HG03378 (cell line): ENCODE data around the gene FHDC1.

Source experiments
- ATAC-seq: cut with Tn5 transposase; IDR thresholded peaks from one replicate; pipeline ENCODE4 v1.9.1; 2021; ENCODE audit warnings: mild to moderate bottlenecking, moderate library complexity; ENCODE audit not compliant: unreplicated experiment

FHDC1 gene

DNA sequence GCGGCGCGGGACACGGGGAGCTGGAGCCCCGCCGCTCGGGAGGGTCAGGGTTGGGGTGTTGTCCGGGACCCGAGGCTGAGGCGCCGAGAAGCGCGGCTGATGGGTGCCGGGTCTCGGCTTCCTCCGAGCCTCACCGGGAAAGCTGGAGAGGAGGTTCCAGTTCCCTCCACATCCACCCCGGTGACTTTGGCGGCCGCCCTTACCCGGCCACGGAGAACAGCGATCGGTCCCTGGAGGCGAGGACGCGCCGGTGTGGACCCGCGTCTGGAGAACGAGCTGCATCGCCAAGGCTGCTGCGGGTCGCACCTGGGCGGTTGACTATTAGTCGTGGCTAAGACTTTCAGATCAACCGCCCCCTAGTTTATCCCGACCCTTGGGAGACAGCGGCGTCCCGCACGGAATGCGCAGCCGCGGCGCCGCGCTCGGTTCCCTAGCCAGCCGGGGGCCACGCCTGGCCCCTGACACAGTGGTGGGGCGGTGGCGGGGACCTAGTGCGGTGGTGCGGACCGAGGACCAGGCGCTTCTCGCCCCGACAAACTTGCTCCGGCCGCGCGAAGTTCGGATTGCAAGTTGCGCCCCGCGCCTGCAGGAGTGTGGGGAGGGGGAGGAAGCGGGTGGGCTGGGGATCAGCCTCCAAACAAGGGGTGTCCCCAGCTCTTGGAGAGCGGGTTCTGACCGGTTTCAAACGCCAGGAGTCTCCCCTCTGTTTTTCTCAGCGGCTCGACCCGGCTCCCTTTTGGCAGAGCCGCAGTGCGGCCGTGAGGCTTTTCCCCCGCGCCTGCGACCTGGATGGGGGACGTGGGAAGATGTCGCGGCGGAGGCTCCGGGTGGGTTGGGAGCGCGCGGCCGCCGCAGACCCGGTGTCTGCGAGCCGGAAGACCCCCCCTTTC is 568 bp downstream of the FHDC1 start:
- no peak for ATAC-seq

DNA sequence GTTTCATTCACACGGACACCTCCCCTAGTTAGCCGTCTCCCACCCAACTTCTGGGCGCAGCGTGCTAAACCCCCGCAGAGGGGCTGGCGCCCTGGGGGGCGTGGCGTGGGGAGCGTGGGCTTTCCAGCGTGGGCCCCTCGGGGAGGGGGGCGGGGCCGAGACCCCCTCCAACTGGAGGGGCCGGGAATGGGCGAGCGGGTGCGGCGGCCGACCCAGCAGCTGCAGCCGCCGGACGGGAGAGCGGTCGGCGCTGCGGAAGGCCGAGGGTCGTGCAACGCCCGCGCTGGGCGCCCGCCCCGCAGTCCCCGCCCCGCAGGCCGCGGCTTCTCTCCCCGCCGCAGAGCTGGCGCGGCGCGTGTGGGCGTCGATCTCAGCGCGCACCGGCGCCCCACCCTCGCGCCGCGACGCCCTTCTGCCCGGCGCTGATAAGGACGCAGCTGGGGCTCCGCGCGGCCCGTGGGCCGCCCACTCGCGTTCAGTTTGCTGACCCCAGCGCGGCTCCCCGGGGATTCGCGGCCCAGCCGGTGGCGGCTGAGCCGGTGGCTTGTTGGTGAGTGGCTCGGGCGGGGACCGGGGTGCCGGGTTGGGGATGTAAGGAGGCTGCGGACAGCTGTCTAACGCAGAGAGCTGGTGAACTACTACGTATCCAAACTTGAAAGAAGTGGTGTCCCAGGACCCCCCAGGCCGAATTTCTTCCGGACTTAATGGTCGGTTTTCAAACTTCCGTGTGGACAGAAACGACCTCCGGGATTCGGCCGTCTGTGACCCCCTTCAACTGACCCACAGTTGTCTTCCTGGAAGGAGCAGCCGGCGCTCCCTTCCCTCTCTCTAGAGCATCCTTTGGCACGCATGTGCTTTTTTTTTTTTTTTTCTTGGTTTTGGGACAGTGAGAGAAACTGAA is 1.5 kb downstream of the FHDC1 start:
- no peak for ATAC-seq

DNA sequence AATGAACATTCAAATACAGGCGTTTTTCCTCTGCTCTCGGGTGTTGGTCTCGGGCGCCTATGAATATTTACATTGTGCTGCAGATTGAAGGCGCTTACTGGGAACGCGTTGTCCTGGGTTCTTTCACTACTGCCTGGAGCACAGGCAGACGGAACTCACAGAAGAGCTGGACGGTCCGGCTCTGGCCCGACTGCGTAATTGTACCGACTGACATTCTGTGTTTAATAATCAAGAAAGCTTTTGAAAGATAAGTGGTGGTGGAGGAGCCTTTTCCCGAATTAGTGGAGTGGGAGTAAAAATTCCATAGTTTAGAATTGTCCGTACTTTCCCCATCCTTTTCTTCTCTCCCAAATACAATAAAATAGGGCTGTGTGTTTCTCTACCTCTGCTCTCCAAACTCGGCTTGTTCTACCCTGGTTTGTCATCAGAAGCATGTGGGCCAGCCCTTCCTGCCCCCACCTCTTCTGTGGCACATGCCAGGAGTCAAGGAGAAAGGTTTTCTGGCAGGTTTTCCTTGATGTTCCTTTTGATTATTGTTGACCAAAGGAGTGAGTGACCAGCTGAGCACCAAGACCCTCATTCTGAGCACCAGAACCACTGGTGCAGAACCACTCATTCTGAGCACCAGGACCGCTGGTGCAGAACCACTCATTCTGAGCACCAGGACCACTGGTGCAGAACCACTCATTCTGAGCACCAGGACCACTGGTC is 2.3 kb downstream of the FHDC1 start:
- no peak for ATAC-seq

DNA sequence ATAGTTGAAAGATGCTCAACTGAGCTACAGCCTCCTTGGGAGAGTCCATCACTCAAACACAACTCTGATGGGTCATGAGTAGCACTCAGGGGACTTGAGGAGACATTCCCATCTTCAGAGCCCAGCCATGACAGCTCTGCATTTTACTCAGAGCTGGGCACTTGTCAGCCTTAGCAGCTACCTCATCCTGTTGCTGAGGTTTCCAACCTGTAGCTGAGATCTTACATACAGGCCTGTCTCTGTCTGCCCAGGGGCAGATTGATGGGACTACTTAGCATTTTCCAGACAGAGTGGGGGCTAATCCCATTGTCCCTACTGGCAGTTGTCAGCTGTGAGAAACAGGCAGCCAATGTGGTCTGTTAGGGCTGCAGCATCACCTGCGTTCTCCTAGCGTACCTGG is 3.5 kb downstream of the FHDC1 start:
- no peak for ATAC-seq

DNA sequence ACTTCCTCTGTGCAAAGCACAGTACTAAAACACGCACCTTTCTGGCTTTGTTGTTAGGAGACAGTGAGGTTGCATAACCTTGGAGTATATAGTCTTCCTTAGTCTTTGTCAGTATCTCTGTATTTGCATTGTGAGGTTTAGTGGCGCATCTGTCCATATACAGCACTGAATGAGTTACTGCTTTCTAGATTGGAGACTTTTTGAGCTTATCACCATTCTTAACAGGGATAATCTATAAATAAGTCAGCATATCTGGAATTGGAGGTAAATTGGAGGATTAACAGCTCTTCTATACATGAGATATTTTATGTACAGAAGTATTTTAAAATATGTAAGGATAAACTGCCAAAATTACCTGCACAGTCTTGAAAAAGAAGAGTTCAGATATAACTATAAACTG is 4.3 kb downstream of the FHDC1 start:
- no peak for ATAC-seq

DNA sequence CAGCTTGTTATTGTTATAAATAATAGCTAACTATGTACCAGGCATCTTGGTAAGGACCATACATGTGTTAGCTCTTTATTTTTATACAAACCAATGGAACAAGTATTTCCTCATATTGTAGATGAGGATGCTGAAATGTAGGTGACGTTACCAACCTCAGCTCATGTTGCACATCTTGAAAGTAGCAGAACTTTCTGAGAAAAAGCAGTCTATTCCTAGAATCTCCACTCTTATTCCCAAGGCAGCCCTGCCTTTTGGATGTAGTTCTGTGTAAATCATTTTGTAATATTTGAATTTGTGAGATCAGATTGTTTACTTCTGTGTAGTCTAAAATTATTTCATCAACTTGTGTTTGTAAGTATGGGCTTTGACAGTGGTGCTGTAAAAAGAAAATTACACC is 5.3 kb downstream of the FHDC1 start:
- no peak for ATAC-seq

DNA sequence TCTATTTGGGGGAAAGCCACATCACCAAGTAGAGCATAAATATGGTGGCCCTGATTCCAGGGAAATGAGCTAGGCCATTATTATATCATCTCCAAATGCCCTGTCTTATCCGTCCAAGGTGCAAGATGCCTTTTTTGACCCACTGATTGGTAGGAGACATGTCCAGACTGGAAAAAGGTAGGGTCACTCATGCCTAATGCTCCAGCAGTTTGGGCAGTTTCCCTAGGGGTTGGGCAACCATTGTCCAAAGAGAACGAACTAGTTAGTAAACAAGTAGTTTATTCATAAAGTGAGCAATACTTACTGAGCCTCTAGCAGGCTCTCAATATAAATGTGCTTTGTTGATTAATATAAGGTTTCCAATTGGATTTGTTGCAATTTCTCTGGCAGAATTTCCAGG is 6.2 kb downstream of the FHDC1 start:
- no peak for ATAC-seq

DNA sequence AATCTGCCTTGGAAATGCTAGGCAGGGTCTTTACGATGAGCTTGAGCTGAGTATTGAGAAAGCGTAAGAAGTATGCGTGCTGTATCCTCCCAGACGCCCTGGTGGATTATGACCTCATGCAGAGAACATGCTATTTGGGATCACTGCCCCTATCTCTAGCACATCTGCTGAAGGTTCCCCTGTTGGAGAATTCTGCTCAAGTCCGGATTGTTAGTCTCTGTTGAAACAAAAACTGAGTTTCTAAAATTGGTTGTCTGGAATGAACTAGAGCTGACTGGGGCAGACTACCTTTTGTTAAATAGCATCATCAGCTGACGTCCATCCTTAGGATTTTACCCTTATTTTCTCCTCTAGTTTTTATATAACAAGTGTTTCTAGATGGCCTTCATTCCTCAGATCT is 7.5 kb downstream of the FHDC1 start:
- no peak for ATAC-seq

DNA sequence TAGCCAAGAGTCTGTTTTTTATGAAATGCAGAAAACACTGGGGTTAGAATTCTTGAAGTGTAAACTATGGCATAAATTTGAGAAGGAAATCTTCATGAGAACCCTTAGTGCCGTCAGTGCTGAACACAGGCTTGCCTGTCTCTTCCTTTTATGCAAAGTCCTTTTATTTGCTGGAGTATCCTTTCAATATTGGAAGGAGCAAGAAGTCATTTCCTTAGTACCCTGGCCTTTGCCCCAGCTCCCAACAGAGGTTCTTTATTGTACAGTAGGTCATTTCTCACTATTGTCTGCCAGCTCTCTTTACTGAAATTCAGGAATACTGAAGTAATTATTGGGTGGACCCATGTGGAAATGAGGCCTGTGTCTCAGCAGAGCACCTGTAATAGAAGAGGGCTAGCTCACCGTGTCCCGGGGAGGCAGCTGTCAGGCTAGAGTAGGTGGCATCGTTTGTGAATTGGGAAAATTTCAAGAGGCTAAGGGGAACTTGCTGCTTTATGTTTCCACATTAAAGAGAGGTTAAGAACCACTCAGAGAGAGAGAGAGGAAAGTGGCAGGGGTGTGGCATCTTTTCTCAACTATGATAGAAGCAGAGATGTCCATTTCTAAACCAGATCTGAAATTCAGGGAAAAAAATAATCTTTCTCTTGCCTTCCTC is 8.7 kb downstream of the FHDC1 start:
- ATAC-seq: no peak

DNA sequence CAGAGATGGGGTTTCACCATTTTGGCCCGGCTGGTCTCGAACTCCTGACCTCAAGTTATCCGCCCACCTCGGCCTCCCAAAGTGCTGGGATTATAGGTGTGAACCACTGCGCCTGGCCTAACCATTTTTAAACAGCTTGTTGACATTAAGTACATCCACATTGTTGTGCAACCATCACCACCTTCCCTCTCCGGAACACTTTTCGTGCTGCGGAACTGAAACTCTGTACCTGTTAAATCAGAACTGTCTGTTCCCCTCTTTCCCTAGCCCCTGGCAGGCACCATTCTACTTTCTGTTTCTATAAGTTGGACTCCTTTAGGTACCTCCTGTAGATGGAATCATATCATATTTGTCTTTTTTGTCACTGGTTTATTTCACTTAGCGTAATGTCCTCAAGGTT is 9.5 kb downstream of the FHDC1 start:
- no peak for ATAC-seq

DNA sequence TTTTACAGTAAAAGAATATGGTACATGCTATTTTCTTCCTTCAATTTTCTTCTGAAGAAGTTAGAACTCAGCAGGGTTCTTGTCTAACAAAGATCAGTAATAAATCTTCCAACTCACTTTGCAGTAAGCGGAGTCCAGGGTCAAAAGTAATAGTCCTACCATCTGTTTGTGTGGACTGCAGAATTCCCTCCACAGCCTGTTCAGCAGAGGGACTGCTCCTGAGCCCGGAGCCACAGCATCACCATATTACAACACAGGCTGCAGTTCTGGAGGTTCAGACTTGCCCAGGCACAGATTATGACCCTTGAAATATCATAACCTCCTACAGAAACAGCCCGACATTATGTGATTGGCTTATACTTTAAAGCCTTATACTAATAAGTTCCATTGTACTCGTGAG is 10.3 kb downstream of the FHDC1 start:
- no peak for ATAC-seq

DNA sequence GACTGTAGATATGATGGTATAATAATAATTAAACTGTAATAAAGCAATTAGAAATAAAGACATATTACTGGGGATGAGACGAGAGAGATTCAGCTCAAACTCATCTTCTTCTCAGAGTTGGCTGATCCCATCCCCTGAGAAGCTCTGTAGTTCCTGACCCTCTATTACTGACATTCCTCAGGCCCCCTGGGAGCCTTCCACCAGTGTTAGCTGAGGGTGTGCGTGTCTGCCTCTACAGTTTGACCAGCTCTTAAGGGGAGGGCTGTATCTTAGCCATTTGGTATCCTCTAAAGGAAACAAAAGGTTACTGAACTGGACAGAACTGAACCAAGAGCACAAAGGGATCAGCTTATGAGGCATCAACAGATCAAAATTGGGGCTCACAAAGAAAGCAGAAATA is 11.2 kb downstream of the FHDC1 start:
- ATAC-seq: no peak

DNA sequence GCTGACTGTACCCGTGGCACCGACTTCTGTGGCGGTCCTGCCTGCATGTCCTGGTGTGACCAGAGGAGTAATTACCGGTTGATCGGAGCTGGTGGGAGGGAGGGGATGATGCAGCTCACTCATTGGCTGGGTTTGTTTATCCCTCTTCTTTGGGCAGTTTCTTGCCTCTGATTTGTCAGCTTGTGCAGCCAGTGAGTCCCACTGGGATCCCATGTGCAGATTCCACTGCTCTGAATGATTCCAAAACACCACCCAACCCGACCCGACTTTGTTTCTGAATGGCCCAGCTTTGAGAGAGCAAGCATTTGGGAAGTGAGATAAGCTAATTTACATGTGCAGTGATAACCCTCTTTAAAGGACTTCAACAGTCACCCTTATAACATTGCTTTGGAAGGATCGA is 13.8 kb downstream of the FHDC1 start:
- ATAC-seq: no peak

DNA sequence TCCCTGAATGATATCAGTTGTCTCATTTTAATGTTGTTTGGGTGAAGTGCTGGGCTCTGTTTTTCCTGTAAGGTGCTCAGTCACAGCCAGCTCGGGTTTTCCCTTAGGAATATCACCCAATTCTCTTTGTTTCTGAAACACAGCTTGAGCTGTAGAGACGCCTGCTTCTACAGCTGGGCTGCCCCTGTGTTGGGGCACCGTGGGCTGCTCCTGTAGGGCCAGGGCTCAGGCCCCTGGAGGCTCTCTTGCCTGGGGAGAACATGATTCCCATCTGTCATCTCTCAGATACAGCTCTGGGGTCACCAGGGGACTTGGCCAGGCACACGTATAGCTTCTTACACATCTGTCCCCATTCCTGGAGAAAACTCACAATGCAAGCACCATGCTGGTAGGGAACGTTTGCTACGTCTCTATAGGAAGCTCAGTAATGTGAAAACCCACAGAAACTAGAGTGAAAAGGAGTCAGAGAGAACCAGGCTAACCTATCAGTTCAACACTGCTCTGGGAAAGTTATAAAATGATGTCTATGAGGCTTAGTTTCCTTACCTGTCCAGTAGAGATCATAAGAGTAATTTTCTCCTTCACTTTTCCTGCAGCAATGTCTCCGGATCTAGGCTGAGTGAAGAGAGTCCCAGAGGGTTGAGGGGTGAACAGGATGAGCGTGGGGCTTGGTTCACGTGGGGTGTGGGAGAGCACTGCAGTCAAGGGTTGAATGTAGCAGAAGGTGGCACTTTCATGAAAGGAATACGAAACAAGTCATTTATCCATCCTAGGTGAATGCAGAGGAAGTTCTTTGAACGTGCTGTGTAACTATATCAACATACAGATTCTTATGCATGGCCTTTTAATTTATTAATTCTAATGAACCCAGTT is 14.5 kb downstream of the FHDC1 start:
- no peak for ATAC-seq

DNA sequence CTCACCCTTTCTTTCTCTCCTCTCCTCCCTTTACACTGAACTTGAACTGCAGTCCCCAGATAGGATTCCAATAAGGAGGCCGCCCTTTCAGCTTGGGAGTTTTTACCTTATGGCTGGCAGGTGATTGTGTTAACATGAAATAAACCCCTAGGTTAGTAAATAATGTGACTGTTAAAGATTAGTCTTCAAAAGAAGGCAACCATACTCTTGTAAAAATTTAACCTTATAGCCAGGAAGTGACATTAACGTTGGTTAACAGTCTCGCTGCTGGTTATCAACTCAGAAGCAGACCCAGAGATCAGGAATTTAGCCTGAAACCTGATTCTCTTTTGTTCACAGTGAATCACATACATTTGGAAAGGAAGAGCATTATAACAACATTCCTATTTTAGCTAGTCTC is 15.2 kb downstream of the FHDC1 start:
- ATAC-seq: no peak

DNA sequence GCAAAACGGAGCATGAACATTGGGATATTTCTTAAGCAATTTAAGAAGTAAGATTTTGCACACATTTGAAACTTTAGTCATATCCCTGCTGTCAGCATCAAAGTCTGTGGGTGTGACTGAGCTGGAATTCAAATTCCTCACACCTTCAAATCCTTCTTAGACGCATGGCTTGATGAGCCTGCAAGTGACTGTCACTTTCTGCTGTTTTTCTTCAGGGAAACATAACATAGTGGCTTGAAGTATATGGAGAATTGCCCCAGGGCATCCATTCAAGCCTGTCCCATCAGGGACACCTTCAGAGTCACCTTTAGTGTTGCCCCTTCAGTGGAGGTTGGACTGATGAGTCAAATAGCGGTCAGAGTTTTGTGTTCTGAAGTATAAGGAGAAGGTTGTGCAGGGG is 17.4 kb downstream of the FHDC1 start:
- no peak for ATAC-seq

DNA sequence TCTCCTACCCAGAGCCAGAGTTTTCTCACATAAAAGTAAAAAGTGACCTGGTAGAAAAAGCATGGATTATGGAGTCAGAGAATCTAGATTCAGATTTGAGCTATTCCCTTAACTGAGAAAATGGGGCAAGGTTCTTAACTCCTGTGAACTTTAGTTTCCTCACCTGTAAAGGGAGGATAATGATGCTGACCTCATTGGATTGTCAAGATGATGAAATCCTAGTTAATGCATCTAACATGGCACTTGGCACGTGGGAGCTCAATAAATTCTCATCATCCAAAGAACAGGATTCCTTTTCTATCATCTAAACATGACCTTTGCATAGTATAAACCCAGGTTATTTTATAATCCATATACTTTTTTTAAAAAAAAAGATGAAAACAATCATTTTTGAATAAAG is 18.6 kb downstream of the FHDC1 start:
- ATAC-seq: no peak

DNA sequence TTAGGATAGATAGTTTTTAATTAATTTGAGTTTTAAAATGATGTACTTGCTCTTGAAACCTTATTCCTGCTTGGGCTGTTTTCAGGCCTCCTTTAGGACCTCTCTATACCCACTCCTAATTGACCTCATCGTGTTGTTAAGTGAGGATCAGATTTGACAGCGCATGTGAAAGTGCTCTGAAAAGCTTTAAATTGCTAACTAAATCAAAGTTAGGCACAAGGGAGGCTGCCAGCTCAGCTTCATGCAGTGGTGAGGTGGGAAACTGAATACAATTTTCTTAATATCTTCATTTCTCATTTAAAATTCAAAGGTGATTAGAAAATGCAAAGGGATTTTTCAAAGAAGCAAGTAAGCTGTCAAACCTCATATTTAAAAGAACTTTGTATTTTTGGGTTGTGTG is 20.0 kb downstream of the FHDC1 start:
- no peak for ATAC-seq

DNA sequence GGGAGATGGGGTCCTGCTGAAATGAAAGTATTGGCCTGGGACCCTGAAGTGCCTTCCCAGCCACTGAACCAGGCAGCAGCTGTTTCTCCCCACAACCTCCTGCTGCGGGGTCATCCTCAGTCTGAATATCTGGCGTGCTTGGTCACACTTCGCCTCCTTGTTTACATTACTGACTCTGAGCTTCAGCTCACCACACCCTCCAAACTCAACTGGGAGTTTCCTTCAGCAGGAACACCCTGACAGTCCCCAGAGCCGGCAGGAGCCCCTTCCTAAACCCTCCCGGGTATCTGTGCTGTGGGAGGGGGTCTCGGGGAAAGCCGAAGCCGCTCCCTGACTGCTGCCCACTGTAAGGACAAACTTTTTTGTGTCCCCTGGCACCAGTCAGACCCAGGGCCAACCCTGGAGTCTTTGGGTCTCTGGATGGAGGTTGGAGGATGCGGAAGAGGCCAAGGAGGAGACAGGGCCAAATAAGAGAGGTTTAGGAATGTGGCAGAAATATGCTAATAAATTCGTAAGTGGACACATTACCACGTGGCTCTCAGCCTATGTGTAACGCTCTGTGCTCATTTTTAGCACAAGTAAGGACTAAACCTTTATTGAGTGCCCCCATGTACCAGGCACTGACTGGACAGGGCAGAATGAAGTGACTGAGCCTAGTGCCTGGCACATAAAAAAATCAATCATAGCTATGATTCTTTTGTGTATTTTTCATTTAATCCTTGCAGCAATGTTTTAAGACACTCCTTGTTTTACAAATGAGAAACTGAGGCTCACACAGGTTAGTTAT is 20.7 kb downstream of the FHDC1 start:
- no peak for ATAC-seq
